IPS-18a (cell line): Measurements from ENCODE around the gene TTYH2.

Source experiments
- H3K27ac ChIP-seq: one replicate; pipeline ENCODE4 v1.5.1; 2013; ENCODE audit warnings: low read length
- H3K27me3 ChIP-seq: one replicate; pipeline ENCODE4 v1.6.1; 2013; ENCODE audit warnings: mild to moderate bottlenecking, low read length; ENCODE audit not compliant: control insufficient read depth, insufficient read depth
- H3K36me3 ChIP-seq: one replicate; pipeline ENCODE4 v1.6.1; 2013; ENCODE audit warnings: low read depth, low read length; ENCODE audit not compliant: control insufficient read depth
- H3K4me1 ChIP-seq: one replicate; pipeline ENCODE4 v1.6.1; 2013; ENCODE audit warnings: low read depth, low read length; ENCODE audit not compliant: control insufficient read depth
- H3K4me3 ChIP-seq: one replicate; pipeline ENCODE4 v1.5.1; 2013; ENCODE audit warnings: low read length
- H3K9ac ChIP-seq: one replicate; pipeline ENCODE4 v1.6.1; 2013; ENCODE audit warnings: mild to moderate bottlenecking, low read length, moderate library complexity
- H3K9me3 ChIP-seq: one replicate; pipeline ENCODE4 v1.6.1; 2013; ENCODE audit warnings: low read depth, low read length; ENCODE audit not compliant: control insufficient read depth

Gene TTYH2

DNA sequence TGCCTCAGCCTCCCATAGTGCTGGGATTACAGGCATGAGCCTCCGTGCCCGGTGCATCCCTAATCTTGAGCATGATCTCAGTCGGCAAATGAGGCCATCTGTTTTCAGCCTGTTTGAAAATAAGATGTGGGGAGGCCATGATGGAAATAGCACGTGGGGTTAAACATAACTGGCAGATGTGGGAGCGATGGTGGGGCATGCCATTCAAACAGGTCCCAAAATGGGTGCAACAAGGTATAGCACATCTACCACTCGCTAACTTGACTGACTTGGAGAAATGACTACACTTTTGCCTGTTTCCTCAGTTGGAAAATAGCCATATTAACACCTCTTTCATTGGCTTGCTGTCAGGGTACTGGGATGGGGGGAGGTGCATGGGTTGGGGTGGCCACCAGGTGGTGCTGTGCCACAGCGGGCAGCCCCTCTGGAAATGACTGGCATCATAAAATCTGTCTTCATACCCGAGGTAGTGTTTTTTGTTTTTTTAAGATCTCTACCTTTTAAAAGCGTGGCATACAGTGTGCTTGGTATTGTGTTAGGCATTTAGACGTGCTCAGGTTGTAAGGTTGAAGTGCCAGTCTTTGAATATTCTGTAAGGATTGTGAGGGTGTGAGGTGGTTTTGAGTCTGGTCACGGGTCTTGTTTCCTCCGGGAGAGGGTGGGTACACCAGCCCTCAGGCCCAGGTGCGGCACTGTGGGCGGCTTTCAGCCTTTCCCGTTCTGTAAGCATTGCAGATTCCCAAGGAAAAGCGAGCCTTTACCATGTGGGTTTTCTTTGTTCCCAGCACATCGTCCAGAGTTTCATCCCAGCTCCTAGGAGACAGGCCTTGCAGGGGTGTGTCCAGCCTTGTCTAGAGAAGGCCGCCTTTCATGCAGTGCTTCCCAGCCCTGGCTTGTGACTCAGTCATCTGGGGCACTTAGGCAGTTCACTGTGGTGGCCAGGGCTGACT is 2.9 kb upstream of the TTYH2 start:
- Histone ChIP-seq H3K9me3 (no peaks in the 10 kb centered on the region), H3K27me3 (peaks cover 36% of the 10 kb centered on the region), H3K36me3 (peaks cover 45% of the 10 kb centered on the region), H3K4me1 (peaks cover 29% of the 10 kb centered on the region), H3K9ac (no peak overlapping the region), H3K4me3 (peak overlapping the region; percentile 71), H3K27ac (no peak overlapping the region)

GRCh38 chr17:74211141-74211911 is 2.0 kb upstream of the TTYH2 start:
- Histone ChIP-seq H3K4me1 (peaks cover 28% of the 10 kb centered on the region), H3K27me3 (peaks cover 36% of the 10 kb centered on the region), H3K9ac (peak overlapping the region; percentile 24), H3K9me3 (no peaks in the 10 kb centered on the region), H3K27ac (no peak overlapping the region), H3K36me3 (peaks cover 36% of the 10 kb centered on the region), H3K4me3 (peak overlapping the region; percentile 71)

- H3K4me1 ChIP-seq = peaks cover 28% of the 10 kb centered on the region
- H3K27ac ChIP-seq = no peak overlapping the region
- H3K27me3 ChIP-seq = peaks cover 36% of the 10 kb centered on the region
- peak overlapping the region; percentile 71 for H3K4me3 ChIP-seq
- no peaks in the 10 kb centered on the region for H3K9me3 ChIP-seq
- peaks cover 33% of the 10 kb centered on the region for H3K36me3 ChIP-seq
- H3K9ac ChIP-seq = peak overlapping the region; percentile 24
Measured at GRCh38 chr17:74211912-74212208, 1.5 kb upstream of the TTYH2 start.

- Histone ChIP-seq H3K4me1 (peaks cover 28% of the 10 kb centered on the region), H3K4me3 (peak overlapping the region; percentile 71), H3K36me3 (peaks cover 29% of the 10 kb centered on the region), H3K9me3 (no peaks in the 10 kb centered on the region), H3K9ac (peak overlapping the region; percentile 24), H3K27me3 (peaks cover 36% of the 10 kb centered on the region), H3K27ac (no peak overlapping the region)
Measured at GRCh38 chr17:74212209-74212912, 1.0 kb upstream of the TTYH2 start.

GRCh38 chr17:74213861-74214391 is 555 bp downstream of the TTYH2 start:
- Histone ChIP-seq H3K27ac (no peak overlapping the region), H3K27me3 (peaks cover 36% of the 10 kb centered on the region), H3K4me3 (peak overlapping the region; percentile 71), H3K4me1 (peaks cover 28% of the 10 kb centered on the region), H3K9ac (no peak overlapping the region), H3K9me3 (no peaks in the 10 kb centered on the region), H3K36me3 (peaks cover 14% of the 10 kb centered on the region)

DNA sequence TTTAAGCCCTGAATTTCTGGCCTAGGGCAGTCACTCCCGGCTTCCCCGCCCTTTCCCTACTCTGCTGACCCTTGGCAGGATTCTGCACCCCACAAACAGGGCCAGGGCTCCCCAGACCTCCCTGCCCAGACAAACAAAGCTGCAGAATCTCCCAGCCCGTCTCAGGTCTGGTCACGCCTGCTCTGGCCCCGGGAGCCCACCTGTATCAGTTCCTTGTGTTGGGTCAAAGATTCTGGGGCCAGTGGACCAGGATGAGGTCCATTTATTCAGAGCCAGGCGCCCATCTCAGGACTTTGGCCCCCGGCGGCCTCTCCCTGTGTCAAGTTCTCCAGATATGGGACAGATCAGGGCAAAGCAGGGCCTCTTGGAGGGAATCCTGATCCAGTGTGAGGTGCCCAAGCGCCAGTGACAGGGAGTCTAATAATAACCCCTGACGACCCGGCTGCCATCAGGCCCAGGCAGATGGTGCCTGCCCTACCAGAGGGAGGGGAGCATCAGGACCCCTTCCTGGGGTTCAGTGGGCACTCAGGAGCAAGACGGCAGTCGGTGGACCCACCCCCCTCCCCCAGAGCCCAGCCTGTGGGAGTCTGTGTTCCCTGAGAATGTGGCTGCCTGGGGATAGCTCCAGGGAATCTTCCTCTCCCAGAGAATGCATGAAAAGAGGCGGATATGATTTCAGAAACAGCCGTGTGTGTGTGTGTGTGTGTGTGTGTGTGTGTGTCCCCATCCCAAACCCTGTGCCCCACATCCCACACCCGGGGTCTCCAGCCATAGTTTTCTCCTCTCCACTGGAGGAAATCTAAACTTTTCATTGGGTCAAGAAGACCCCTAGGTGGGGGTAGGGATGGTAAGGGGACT is 1.3 kb downstream of the TTYH2 start:
- Histone ChIP-seq H3K27me3 (peaks cover 36% of the 10 kb centered on the region), H3K36me3 (peaks cover 6% of the 10 kb centered on the region), H3K9me3 (no peaks in the 10 kb centered on the region), H3K4me1 (peaks cover 28% of the 10 kb centered on the region), H3K9ac (no peak overlapping the region), H3K27ac (no peak overlapping the region), H3K4me3 (peak overlapping the region; percentile 71)

DNA sequence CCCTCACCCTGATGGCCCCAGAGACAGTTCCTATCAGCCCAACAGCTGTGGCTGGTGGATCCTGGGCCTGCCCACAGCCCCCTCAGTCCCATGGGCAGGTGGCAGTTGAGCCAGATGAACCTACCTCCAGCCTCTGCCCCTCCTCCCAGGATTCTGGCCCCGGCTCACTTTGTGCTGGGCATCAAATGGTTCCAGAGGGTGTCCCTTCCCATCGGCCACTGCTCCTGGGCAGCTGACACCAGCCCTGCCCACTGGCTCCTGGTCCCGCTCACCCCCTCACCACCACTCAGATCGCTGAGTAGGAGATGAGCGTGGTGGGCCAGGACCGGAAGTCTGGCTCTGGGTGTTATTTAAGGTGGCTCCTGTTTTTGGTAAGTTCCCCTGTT is 2.0 kb downstream of the TTYH2 start:
- peaks cover 28% of the 10 kb centered on the region for H3K4me1 ChIP-seq

DNA sequence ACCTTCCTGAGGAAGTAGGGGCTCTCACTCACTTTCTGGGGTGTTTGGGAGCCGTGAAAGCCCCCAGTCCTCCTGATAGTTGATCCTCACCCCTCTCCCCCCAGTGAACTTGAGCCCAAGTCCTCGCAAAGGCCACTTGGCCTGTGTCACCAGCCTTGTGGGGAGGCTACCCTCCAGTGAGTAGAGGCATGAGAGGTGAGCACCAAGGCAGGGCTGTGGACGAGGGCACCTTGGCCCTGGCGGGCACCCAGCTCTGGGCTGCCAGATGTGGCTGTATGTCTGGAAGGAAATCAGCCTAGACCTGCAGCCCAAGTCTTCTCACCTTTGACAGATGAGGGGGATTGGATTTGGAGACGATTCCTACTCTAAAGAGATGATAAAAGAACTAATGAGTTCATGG is 3.1 kb downstream of the TTYH2 start:
- peaks cover 33% of the 10 kb centered on the region for H3K27me3 ChIP-seq

More for the DNA sequence above, 2.0 kb downstream of the TTYH2 start:
- H3K9me3 ChIP-seq = no peaks in the 10 kb centered on the region
- no peaks in the 10 kb centered on the region for H3K36me3 ChIP-seq
- H3K4me3 ChIP-seq = no peak overlapping the region
- peaks cover 36% of the 10 kb centered on the region for H3K27me3 ChIP-seq
- no peak overlapping the region for H3K27ac ChIP-seq
- H3K9ac ChIP-seq = no peak overlapping the region

DNA sequence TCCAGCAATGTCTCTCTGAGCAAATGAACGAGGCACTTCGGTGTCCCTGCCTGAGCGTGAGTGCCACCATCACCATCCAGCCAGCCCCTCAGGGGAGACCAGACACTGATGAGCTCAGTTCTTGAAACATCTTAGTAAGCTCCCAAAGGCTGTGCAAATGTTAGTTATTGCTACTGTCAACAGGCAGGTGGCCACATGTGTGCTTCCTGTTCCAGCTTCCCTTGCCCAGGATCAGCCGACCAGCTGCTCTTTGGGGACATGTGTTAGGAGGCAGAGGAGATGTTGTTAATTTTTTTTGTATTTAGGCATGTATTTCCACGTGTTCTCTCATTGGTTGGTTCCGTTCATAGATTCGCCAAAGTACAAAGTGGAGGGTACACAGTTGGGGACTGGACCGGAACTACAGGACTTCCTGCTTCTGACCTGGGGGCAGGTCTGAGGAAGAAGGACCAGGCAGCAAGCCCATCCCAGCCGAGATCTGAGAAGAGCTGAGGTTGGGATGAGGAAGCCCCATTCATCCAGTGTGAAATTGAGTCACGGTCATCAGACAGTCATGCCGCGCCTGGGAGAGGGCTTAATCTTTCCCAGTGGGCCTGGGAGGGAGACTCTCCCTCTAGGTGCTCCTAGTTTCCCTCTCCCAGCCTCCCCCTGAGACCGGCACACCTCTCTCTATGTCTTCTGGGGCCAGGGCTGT is 3.8 kb downstream of the TTYH2 start:
- Histone ChIP-seq H3K36me3 (no peaks in the 10 kb centered on the region), H3K27me3 (peaks cover 26% of the 10 kb centered on the region), H3K9ac (no peak overlapping the region), H3K27ac (no peak overlapping the region), H3K4me1 (peaks cover 13% of the 10 kb centered on the region), H3K4me3 (no peak overlapping the region), H3K9me3 (no peaks in the 10 kb centered on the region)

More for the DNA sequence above, 3.1 kb downstream of the TTYH2 start:
- Histone ChIP-seq H3K9me3 (no peaks in the 10 kb centered on the region), H3K36me3 (no peaks in the 10 kb centered on the region), H3K9ac (no peak overlapping the region), H3K27ac (no peak overlapping the region), H3K4me1 (peaks cover 17% of the 10 kb centered on the region), H3K4me3 (no peak overlapping the region)

- H3K9me3 ChIP-seq = no peaks in the 10 kb centered on the region
- no peak overlapping the region for H3K9ac ChIP-seq
- peaks cover 8% of the 10 kb centered on the region for H3K4me1 ChIP-seq
- H3K4me3 ChIP-seq = no peak overlapping the region
- H3K36me3 ChIP-seq = no peaks in the 10 kb centered on the region
- H3K27me3 ChIP-seq = peaks cover 19% of the 10 kb centered on the region
- H3K27ac ChIP-seq = no peak overlapping the region
Measured at GRCh38 chr17:74217888-74218287, 4.5 kb downstream of the TTYH2 start.
